ENCODE data around the gene EPHB1.

- TF ChIP-seq CTCF (IDR thresholded peaks at IDR 0.05; ENCODE audit: poor library complexity, severe bottlenecking) (no peak), TAF1 (IDR thresholded peaks at IDR 0.05; ENCODE audit: low read depth) (no peak), MXI1 (conservative IDR thresholded peaks at IDR 0.05; ENCODE audit: poor library complexity, severe bottlenecking) (no peak)
These were observed 154.1 kb downstream of the EPHB1 start for GRCh38 chr3:134949150-134949549.
